GM19238 (cell line): Measurements from ENCODE around the gene CBLN3.
"Not testable (repeated sequence)": the region's sequence is repeated elsewhere in the genome, so short reads cannot be mapped to it uniquely, and the experiment has no call there.

Experiments used
- DNase-seq: peaks from one replicate; pipeline ENCODE4 v3.0.0; 2011; ENCODE audit warnings: low spot score; ENCODE audit not compliant: insufficient read length

CBLN3 gene

GRCh38 chr14:24403294-24403998 is 26.0 kb downstream of the CBLN3 start:
- no peak for DNase-seq

GRCh38 chr14:24401810-24402702 is 27.4 kb downstream of the CBLN3 start:
- no peak for DNase-seq

GRCh38 chr14:24399999-24400718 is 29.3 kb downstream of the CBLN3 start:
- DNase-seq: no peak

GRCh38 chr14:24399447-24399822 is 30.0 kb downstream of the CBLN3 start:
- DNase-seq: no peak

GRCh38 chr14:24398653-24399446 is 30.6 kb downstream of the CBLN3 start, which contains the start of gene NYNRIN:
TSS of gene NYNRIN (plus strand) at chr14:24399003. CDS start at chr14:24399247, 244 bp downstream.
- DNase-seq: no peak

- no peak for DNase-seq
These were observed 31.2 kb downstream of the CBLN3 start for GRCh38 chr14:24398293-24398652.

GRCh38 chr14:24397639-24398292 is 31.7 kb downstream of the CBLN3 start:
- DNase-seq: no peak

- DNase-seq: no peak
These were observed 33.6 kb downstream of the CBLN3 start for GRCh38 chr14:24395609-24396582.

- no peak for DNase-seq
These were observed 35.2 kb downstream of the CBLN3 start for GRCh38 chr14:24394275-24394674.

- no peak for DNase-seq
These were observed 37.0 kb downstream of the CBLN3 start for GRCh38 chr14:24392325-24393091.

- DNase-seq: no peak
These were observed 38.6 kb downstream of the CBLN3 start for GRCh38 chr14:24390701-24391468.

- no peak for DNase-seq
These were observed 40.1 kb downstream of the CBLN3 start for GRCh38 chr14:24389226-24389848.

- DNase-seq: no peak
These were observed 40.8 kb downstream of the CBLN3 start for GRCh38 chr14:24388474-24389179.

GRCh38 chr14:24387579-24387978 is 41.9 kb downstream of the CBLN3 start:
- not testable (repeated sequence) for DNase-seq

- no peak for DNase-seq
These were observed 42.5 kb downstream of the CBLN3 start for GRCh38 chr14:24387009-24387345.

- DNase-seq: no peak
These were observed 43.9 kb downstream of the CBLN3 start for GRCh38 chr14:24385524-24385923.

GRCh38 chr14:24384169-24384568 is 45.3 kb downstream of the CBLN3 start:
- no peak for DNase-seq
